SK-N-SH (cell line): ENCODE results near the gene PDE4C. TPM values are rescaled to one million over a fixed set of nuclear protein-coding genes. Genes with fewer than 3 reads are reported as not detected.

Experiments used
- CTCF ChIA-PET: fragments of 300-600, 350-600 bp; formaldehyde crosslinking; extraction: SDS; loops from one replicate; lab custom pipeline; 2021; lab: Yijun Ruan, JAX
- POLR2A ChIA-PET: fragments of 350-600 bp; sonication (Branson Sonifier 250); formaldehyde crosslinking; extraction: SDS; loops from one replicate; lab custom pipeline; 2020; ENCODE audit warnings: antibody characterized with exemption, inconsistent platforms; lab: Yijun Ruan, JAX
- DNase-seq: peaks from one replicate; pipeline ENCODE4 v3.0.0; 2012
- H2AFZ ChIP-seq: fragments of 200-600 bp; sonication (generic); 2 replicates; pipeline ENCODE4 v1.8.1; 2016; ENCODE audit warnings: antibody characterized with exemption, mild to moderate bottlenecking, low read depth
- H3F3A ChIP-seq: fragments of 200-600 bp; sonication (generic); replicated peaks from 2 replicates; pipeline ENCODE3; 2016; ENCODE audit warnings: antibody characterized with exemption, mild to moderate bottlenecking; ENCODE audit not compliant: insufficient read depth
- H3K27ac ChIP-seq, 2 experiments: fragments of 200-500 bp in 1 of 2; fragments of 200-600 bp in 1 of 2; sonication (Bioruptor generic) in 1 of 2; sonication (generic), shearing (Covaris generic) in 1 of 2; 2 replicates each; pipeline versions ENCODE4 v1.5.1 to v1.6.1; 2014 to 2016; ENCODE audit warnings: low read depth in 2 of 2, inconsistent platforms in 1 of 2, low read length in 1 of 2, mild to moderate bottlenecking in 1 of 2, mixed read lengths in 1 of 2
- H3K27me3 ChIP-seq: fragments of 200-600 bp; sonication (generic), shearing (Covaris generic); 2 replicates; pipeline ENCODE4 v1.6.1; 2016; ENCODE audit warnings: mixed run types; ENCODE audit not compliant: insufficient read depth
- H3K36me3 ChIP-seq, 2 experiments: fragments of 200-500 bp in 1 of 2; fragments of 200-600 bp in 1 of 2; sonication (Bioruptor generic) in 1 of 2; sonication (generic) in 1 of 2; replicated peaks in 1 of 2; 2 replicates each; pipeline versions ENCODE3 to v1.5.1; 2014 to 2016; ENCODE audit warnings: low read length in 1 of 2, mild to moderate bottlenecking in 1 of 2; ENCODE audit not compliant: insufficient read depth in 2 of 2, control insufficient read depth in 1 of 2
- H3K4me1 ChIP-seq, 2 experiments: fragments of 200-500 bp in 1 of 2; fragments of 200-600 bp in 1 of 2; sonication (Bioruptor generic) in 1 of 2; sonication (generic), shearing (Covaris generic) in 1 of 2; 2 replicates each; pipeline versions ENCODE4 v1.5.1 to v1.6.1; 2014 to 2016; ENCODE audit warnings: low read depth in 1 of 2, low read length in 1 of 2, mixed run types in 1 of 2; ENCODE audit not compliant: insufficient read depth in 2 of 2, control insufficient read depth in 1 of 2
- H3K4me2 ChIP-seq: fragments of 200-600 bp; sonication (generic), shearing (Covaris generic); 2 replicates; pipeline ENCODE4 v1.6.1; 2017; ENCODE audit warnings: mixed run types
- H3K4me3 ChIP-seq, 2 experiments: fragments of 200-500 bp in 1 of 2; fragments of 200-600 bp in 1 of 2; sonication (Bioruptor generic) in 1 of 2; sonication (generic), shearing (Covaris generic) in 1 of 2; 2 replicates each; pipeline versions ENCODE4 v1.5.1 to v1.8.1; 2014 to 2016; ENCODE audit warnings: low read depth in 2 of 2, inconsistent platforms in 1 of 2, low read length in 1 of 2, mild to moderate bottlenecking in 1 of 2, mixed read lengths in 1 of 2, moderate library complexity in 1 of 2
- H3K79me2 ChIP-seq: fragments of 200-600 bp; sonication (generic); 2 replicates; pipeline ENCODE4 v1.8.1; 2017; ENCODE audit warnings: mild to moderate bottlenecking; ENCODE audit not compliant: insufficient read depth
- H3K9ac ChIP-seq: fragments of 200-600 bp; sonication (generic); 2 replicates; pipeline ENCODE4 v1.6.1; 2017; ENCODE audit warnings: mixed run types
- H3K9me2 ChIP-seq: fragments of 200-600 bp; sonication (generic); 2 replicates; pipeline ENCODE4 v1.6.1; 2017; ENCODE audit warnings: mixed run types
- H3K9me3 ChIP-seq: fragments of 200-600 bp; sonication (generic); 2 replicates; pipeline ENCODE4 v1.6.1; 2017; ENCODE audit warnings: mixed run types, mild to moderate bottlenecking, moderate library complexity
- H4K20me1 ChIP-seq: fragments of 200-600 bp; sonication (generic); 2 replicates; pipeline ENCODE4 v1.6.1; 2017; ENCODE audit warnings: mild to moderate bottlenecking, mixed run types; ENCODE audit not compliant: insufficient read depth
- CHD2 ChIP-seq: fragments of 150-350 bp; IDR thresholded peaks from 2 replicates; pipeline ENCODE4 v1.6.1; 2018; ENCODE audit warnings: low read length; ENCODE audit not compliant: partially characterized antibody
- EP300 ChIP-seq, 2 experiments: IDR thresholded peaks; 2 replicates each; pipeline versions ENCODE4 v1.4.0 to v1.6.1; 2012; ENCODE audit warnings: borderline replicate concordance in 1 of 2, low read depth in 1 of 2, low read length in 1 of 2
- IRF3 ChIP-seq: fragments of 150-350 bp; IDR thresholded peaks from 2 replicates; pipeline ENCODE4 v1.6.1; 2016; ENCODE audit warnings: mild to moderate bottlenecking, low read depth, low read length
- MEF2A ChIP-seq: IDR thresholded peaks from 2 replicates; pipeline ENCODE4 v1.4.0; 2012; ENCODE audit warnings: low read depth, borderline replicate concordance
- MXI1 ChIP-seq: IDR thresholded peaks from 2 replicates; pipeline ENCODE4 v1.6.1; 2012; ENCODE audit warnings: mild to moderate bottlenecking, low read depth, low read length, improper control_type of control experiment
- NFIC ChIP-seq: IDR thresholded peaks from 2 replicates; pipeline ENCODE4 v1.4.0; 2012; ENCODE audit warnings: borderline replicate concordance
- POLR2AphosphoS5 ChIP-seq: IDR thresholded peaks from 2 replicates; pipeline ENCODE4 v1.6.1; 2012; ENCODE audit warnings: low read depth, low read length
- RAD21 ChIP-seq: IDR thresholded peaks from 2 replicates; pipeline ENCODE4 v1.6.1; 2012; ENCODE audit warnings: mild to moderate bottlenecking, low read length
- RCOR1 ChIP-seq: fragments of 150-350 bp; IDR thresholded peaks from 2 replicates; pipeline ENCODE4 v1.6.1; 2017; ENCODE audit warnings: antibody characterized with exemption, low read length
- RXRA ChIP-seq: IDR thresholded peaks from 2 replicates; pipeline ENCODE4 v1.4.0; 2012; ENCODE audit warnings: low read depth, mild to moderate bottlenecking, borderline replicate concordance
- TEAD4 ChIP-seq: IDR thresholded peaks from 2 replicates; pipeline ENCODE4 v1.4.0; 2012; ENCODE audit warnings: mild to moderate bottlenecking, borderline replicate concordance; ENCODE audit not compliant: insufficient read depth
- USF2 ChIP-seq: fragments of 150-350 bp; IDR thresholded peaks from 2 replicates; pipeline ENCODE4 v1.6.1; 2017; ENCODE audit warnings: antibody characterized with exemption, low read length, low read depth, borderline replicate concordance
- WGBS: methylation state at CpG from one replicate; pipeline ENCODE4 v1.1.6; 2017; ENCODE audit warnings: low lambda C conversion rate; 5-methylcytosine and 5-hydroxymethylcytosine counted together
- polyA plus RNA-seq, 3 experiments: library from polyadenylated mRNA; depleted of rRNA; stranded (reverse); fragments of >200 nt; gene quantifications; 2 replicates each; pipeline ENCODE4 v1.2.3, GENCODE V29; 2012

PDE4C gene
- polyA plus RNA-seq, 1 of the 3 experiments (the other 2 are of a cell fraction): 0.36 TPM

- TF ChIP-seq USF2: no peak
These were observed 46.3 kb downstream of the PDE4C start (continued) for GRCh38 chr19:18179957-18180356.

- H2AFZ ChIP-seq: no peak overlapping the region
- H3K4me3 ChIP-seq: no peak overlapping the region
- no peaks in the 10 kb centered on the region for H3F3A ChIP-seq
- H4K20me1 ChIP-seq: no peaks in the 10 kb centered on the region
- H3K9me2 ChIP-seq: no peaks in the 10 kb centered on the region
- H3K79me2 ChIP-seq: no peaks in the 10 kb centered on the region
- H3K9me3 ChIP-seq: no peaks in the 10 kb centered on the region
- H3K36me3 ChIP-seq: no peaks in the 10 kb centered on the region
- CTCF ChIA-PET: interaction anchor here (1.0 to 2.2 kb wide), 8 partner anchors 9 to 180 kb away, joined by 3 to 10 read pairs (median 6); no protein-coding TSS in a partner anchor
- no peak overlapping the region for H3K27ac ChIP-seq
- H3K9ac ChIP-seq: no peak overlapping the region
- TF ChIP-seq CHD2: no peak
- no peak for TF ChIP-seq IRF3
- no peak for TF ChIP-seq USF2
- TF ChIP-seq RCOR1: no peak
- no peak for TF ChIP-seq EP300 (IDR thresholded peaks at IDR 0.05; ENCODE audit: borderline replicate concordance in 1 of 2, low read depth in 1 of 2, low read length in 1 of 2)
- TF ChIP-seq RXRA: no peak
- no peak for TF ChIP-seq RAD21
- TF ChIP-seq, all 33 proteins: peak for 0
- 84% methylated on average over 15 of the region's 19 CpGs for WGBS
- Histone ChIP-seq H3K4me2 (no peak overlapping the region), H3K4me1 (peaks cover 0 to 8% of the 10 kb centered on the region in 2 experiments; a peak in 1 of 4 replicates), H3K27me3 (no peaks in the 10 kb centered on the region)
- POLR2A ChIA-PET: no interaction called here
- no peak for DNase-seq
These were observed 49.6 kb downstream of the PDE4C start for GRCh38 chr19:18176367-18177310.

GRCh38 chr19:18174983-18175382 is 51.3 kb downstream of the PDE4C start:
- no peaks in the 10 kb centered on the region for H3K9me3 ChIP-seq
- H3K9ac ChIP-seq: no peak overlapping the region
- ChIA-PET CTCF (interaction anchor here (1.1 to 2.3 kb wide), 6 partner anchors 10 to 77 kb away, joined by 3 to 19 read pairs (median 8); partner anchors contain the start of gene MPV17L2), POLR2A (no interaction called here)
- H3K27me3 ChIP-seq: no peaks in the 10 kb centered on the region
- H3F3A ChIP-seq: peaks cover 5% of the 10 kb centered on the region
- peaks cover 0 to 8% of the 10 kb centered on the region in 2 experiments; a peak in 1 of 4 replicates for H3K4me1 ChIP-seq
- H3K4me2 ChIP-seq: no peak overlapping the region
- no peak for DNase-seq
- H2AFZ ChIP-seq: no peak overlapping the region
- no CpG with 5 or more reads among the region's 11 CpGs for WGBS
- no peaks in the 10 kb centered on the region for H3K79me2 ChIP-seq
- no peaks in the 10 kb centered on the region for H4K20me1 ChIP-seq
- no peaks in the 10 kb centered on the region for H3K36me3 ChIP-seq
- no peaks in the 10 kb centered on the region for H3K9me2 ChIP-seq
- no peak overlapping the region for H3K4me3 ChIP-seq
- no peak overlapping the region for H3K27ac ChIP-seq
- TF ChIP-seq POLR2AphosphoS5: no peak
- TF ChIP-seq IRF3: no peak
- no peak for TF ChIP-seq USF2
- TF ChIP-seq MXI1: no peak
- TF ChIP-seq MEF2A: no peak
- TF ChIP-seq NFIC: no peak
- TF ChIP-seq TEAD4: no peak
